GM23248 (cell line): Measurements from ENCODE around the gene MITF. TPM values are rescaled to one million over a fixed set of nuclear protein-coding genes. Genes with fewer than 3 reads are reported as not detected.

Experiments used
- DNase-seq: peaks from one replicate; pipeline ENCODE4 v3.0.0-alpha.2; 2015
- H2AFZ ChIP-seq: fragments of 200-600 bp; sonication (generic); 2 replicates; pipeline ENCODE4 v1.6.1; 2016; ENCODE audit warnings: antibody characterized with exemption
- H3F3A ChIP-seq: fragments of 200-600 bp; sonication (generic); 2 replicates; pipeline ENCODE4 v1.6.1; 2016; ENCODE audit warnings: mild to moderate bottlenecking, antibody characterized with exemption, mixed run types; ENCODE audit not compliant: insufficient read depth
- H3K27ac ChIP-seq: fragments of 200-600 bp; sonication (generic); 2 replicates; pipeline ENCODE4 v1.5.1; 2016; ENCODE audit warnings: mild to moderate bottlenecking
- H3K27me3 ChIP-seq: fragments of 200-600 bp; sonication (generic); replicated peaks from 2 replicates; pipeline ENCODE4 v1.6.1; 2016; ENCODE audit warnings: mild to moderate bottlenecking; ENCODE audit not compliant: insufficient read depth
- H3K36me3 ChIP-seq: fragments of 200-600 bp; sonication (generic); 2 replicates; pipeline ENCODE4 v1.6.1; 2016; ENCODE audit warnings: low read depth, mild to moderate bottlenecking
- H3K4me1 ChIP-seq: fragments of 200-600 bp; sonication (generic); 2 replicates; pipeline ENCODE4 v1.6.1; 2016; ENCODE audit warnings: mild to moderate bottlenecking; ENCODE audit not compliant: insufficient read depth
- H3K4me2 ChIP-seq: fragments of 200-600 bp; sonication (generic); one replicate; pipeline ENCODE4 v1.6.1; 2016; ENCODE audit warnings: mild to moderate bottlenecking; ENCODE audit not compliant: unreplicated experiment
- H3K4me3 ChIP-seq: fragments of 200-600 bp; sonication (generic); 2 replicates; pipeline ENCODE4 v1.5.1; 2016; ENCODE audit warnings: mild to moderate bottlenecking
- H3K79me2 ChIP-seq: fragments of 200-600 bp; sonication (generic); 2 replicates; pipeline ENCODE4 v1.6.1; 2016; ENCODE audit warnings: mild to moderate bottlenecking; ENCODE audit not compliant: insufficient read depth
- H3K9ac ChIP-seq: fragments of 200-600 bp; sonication (generic); 2 replicates; pipeline ENCODE4 v1.6.1; 2016; ENCODE audit warnings: mild to moderate bottlenecking
- H3K9me2 ChIP-seq: fragments of 200-600 bp; sonication (generic); 2 replicates; pipeline ENCODE4 v1.6.1; 2016; ENCODE audit warnings: mixed run types, mild to moderate bottlenecking, moderate library complexity; ENCODE audit not compliant: insufficient read depth
- H3K9me3 ChIP-seq: fragments of 200-600 bp; sonication (generic); one replicate; pipeline ENCODE4 v1.6.1; 2017; ENCODE audit warnings: low read depth
- H4K20me1 ChIP-seq: fragments of 200-600 bp; sonication (generic); 2 replicates; pipeline ENCODE4 v1.6.0; 2016; ENCODE audit not compliant: insufficient read depth
- EZH2 ChIP-seq: fragments of 200-600 bp; sonication (generic); IDR thresholded peaks from 2 replicates; pipeline ENCODE4 v1.6.1; 2018; ENCODE audit warnings: antibody characterized with exemption, mild to moderate bottlenecking; ENCODE audit not compliant: insufficient read depth, poor library complexity, severe bottlenecking
- EZH2phosphoT487 ChIP-seq: fragments of 200-600 bp; sonication (generic); IDR thresholded peaks from 2 replicates; pipeline ENCODE4 v1.6.1; 2018; ENCODE audit warnings: antibody characterized with exemption, moderate library complexity, mild to moderate bottlenecking, low read depth; ENCODE audit not compliant: insufficient read depth
- WGBS, 2 experiments: methylation state at CpG; one replicate each; pipeline ENCODE4 v1.1.6; 2015 to 2017; ENCODE audit warnings: low lambda C conversion rate in 2 of 2, low coverage in 1 of 2; ENCODE audit errors: missing lambda C conversion rate in 2 of 2; 5-methylcytosine and 5-hydroxymethylcytosine counted together
- in situ Hi-C: fragments of 300-500 bp; cut with MboI; formaldehyde crosslinking; loops from 2 replicates; pipeline ENCODE4 v1.15.0; 2020
- polyA plus RNA-seq: library from polyadenylated mRNA; unstranded; fragments of >200 nt; fragmentation: Nextera tagmentation; extraction: Ambion mirVana; gene quantifications from 2 replicates; pipeline ENCODE4 v1.2.1, GENCODE V29; 2016
- total RNA-seq: library from RNA; depleted of rRNA; stranded (reverse); fragments of >200 nt; shearing (Covaris generic); gene quantifications from 2 replicates; pipeline ENCODE4 v1.2.3, GENCODE V29; 2014

MITF gene
- total and polyA plus RNA-seq, 2 experiments from 2014 or later, result 0.86 to 2.0 TPM

DNA sequence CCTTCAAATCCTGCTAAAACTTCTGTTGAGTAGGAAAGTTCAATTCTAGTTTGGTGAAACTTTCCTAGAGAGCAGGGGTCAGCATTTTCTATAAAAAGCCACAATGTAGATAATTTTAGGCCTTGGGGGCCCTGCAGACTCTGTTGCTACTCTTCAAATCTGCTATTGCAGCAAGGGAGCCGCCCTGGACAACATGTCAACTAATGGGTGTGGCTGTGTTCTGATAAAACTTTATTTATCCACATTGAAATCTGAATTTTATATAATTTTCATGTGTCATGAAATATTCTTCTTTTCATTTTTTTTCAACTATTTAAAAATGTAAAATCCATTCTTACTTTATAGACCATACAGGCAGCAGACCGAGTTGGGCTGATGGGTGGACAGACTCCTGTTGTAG is 192.8 kb downstream of the MITF start:
- Histone ChIP-seq H3K36me3 (no peaks in the 10 kb centered on the region), H3K9me2 (no peaks in the 10 kb centered on the region), H3K4me2 (no peak overlapping the region), H3K27me3 (no peaks in the 10 kb centered on the region), H3K27ac (no peak overlapping the region), H4K20me1 (no peaks in the 10 kb centered on the region), H3K4me1 (no peaks in the 10 kb centered on the region), H3F3A (no peaks in the 10 kb centered on the region), H3K9me3 (no peaks in the 10 kb centered on the region), H3K79me2 (no peaks in the 10 kb centered on the region), H3K9ac (no peak overlapping the region), H2AFZ (no peak overlapping the region), H3K4me3 (no peak overlapping the region)
- no peak for DNase-seq
- TF ChIP-seq EZH2phosphoT487, result no peak
- TF ChIP-seq EZH2, result no peak
- 88 to 90% methylated on average over 2 of the region's 2 CpGs for WGBS, 2 experiments
- in situ Hi-C loops, result loop anchor here (25.0 kb wide), 1 partner anchor 245 kb away; no protein-coding TSS in a partner anchor

DNA sequence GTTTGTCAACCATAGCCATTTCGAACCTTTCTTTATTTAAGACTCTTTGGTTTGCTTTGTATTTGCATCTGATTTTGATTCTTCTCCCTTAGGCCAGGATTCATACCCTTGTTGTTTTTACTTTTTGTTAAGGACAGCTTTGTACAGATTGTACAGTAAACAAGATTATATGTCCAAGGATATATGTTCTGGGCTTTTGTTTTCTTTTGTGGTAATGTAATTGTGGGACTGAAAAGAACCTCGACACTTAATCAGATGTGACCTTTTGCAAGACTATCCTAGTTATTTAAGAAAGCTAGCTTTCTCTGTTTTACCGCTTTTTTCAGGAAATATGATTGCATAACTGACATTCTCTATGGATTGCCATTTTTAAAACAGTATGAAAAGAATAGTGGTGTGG is 193.2 kb downstream of the MITF start:
- no peaks in the 10 kb centered on the region for H3K79me2 ChIP-seq
- 65 to 77% methylated on average over 3 of the region's 3 CpGs for WGBS, 2 experiments
- no peak for DNase-seq
- no peaks in the 10 kb centered on the region for H3K9me2 ChIP-seq
- TF ChIP-seq EZH2 (no peak), EZH2phosphoT487 (no peak)
- no peaks in the 10 kb centered on the region for H3K27me3 ChIP-seq
- H3K4me3 ChIP-seq, result no peak overlapping the region
- no peaks in the 10 kb centered on the region for H3K36me3 ChIP-seq
- H3K9ac ChIP-seq, result no peak overlapping the region
- no peaks in the 10 kb centered on the region for H3K9me3 ChIP-seq
- no peaks in the 10 kb centered on the region for H3K4me1 ChIP-seq
- H3K4me2 ChIP-seq, result no peak overlapping the region
- H3F3A ChIP-seq, result no peaks in the 10 kb centered on the region
- no peak overlapping the region for H2AFZ ChIP-seq
- no peaks in the 10 kb centered on the region for H4K20me1 ChIP-seq
- in situ Hi-C loops, result loop anchor here (25.0 kb wide), 1 partner anchor 245 kb away; no protein-coding TSS in a partner anchor
- H3K27ac ChIP-seq, result no peak overlapping the region

DNA sequence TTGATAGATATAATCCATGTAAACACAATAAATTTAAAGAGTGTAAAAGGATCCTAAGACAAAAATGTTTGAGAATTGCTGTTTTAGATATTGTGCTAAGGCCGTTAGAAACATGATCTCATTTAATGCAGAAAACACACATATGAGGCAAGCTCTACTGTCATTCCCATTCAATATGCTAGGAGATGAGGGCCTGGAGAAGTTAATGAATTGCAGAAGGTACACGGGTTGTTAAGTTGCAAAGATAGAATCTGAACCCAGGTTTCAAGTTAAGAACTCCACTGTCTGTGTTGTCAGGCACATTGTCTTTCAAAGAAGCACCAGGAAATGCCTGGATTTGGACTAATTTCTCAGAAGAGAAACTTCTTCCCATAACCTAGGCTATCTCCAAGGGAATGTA is 195.1 kb downstream of the MITF start:
- Histone ChIP-seq H3K36me3 (no peaks in the 10 kb centered on the region), H3K9me2 (no peaks in the 10 kb centered on the region), H2AFZ (no peak overlapping the region), H3K9me3 (no peaks in the 10 kb centered on the region), H3K27me3 (no peaks in the 10 kb centered on the region), H3K4me3 (no peak overlapping the region), H3K27ac (no peak overlapping the region), H3F3A (no peaks in the 10 kb centered on the region), H3K4me2 (no peak overlapping the region), H3K79me2 (no peaks in the 10 kb centered on the region), H3K4me1 (no peaks in the 10 kb centered on the region), H4K20me1 (no peaks in the 10 kb centered on the region), H3K9ac (no peak overlapping the region)
- in situ Hi-C loops, result loop anchor here (25.0 kb wide), 1 partner anchor 247 kb away; no protein-coding TSS in a partner anchor
- no peak for DNase-seq
- no peak for TF ChIP-seq EZH2phosphoT487
- no peak for TF ChIP-seq EZH2
- whole genome bisulfite sequencing, 2 experiments, result 47 to 48% methylated on average over 2 of the region's 2 CpGs

DNA sequence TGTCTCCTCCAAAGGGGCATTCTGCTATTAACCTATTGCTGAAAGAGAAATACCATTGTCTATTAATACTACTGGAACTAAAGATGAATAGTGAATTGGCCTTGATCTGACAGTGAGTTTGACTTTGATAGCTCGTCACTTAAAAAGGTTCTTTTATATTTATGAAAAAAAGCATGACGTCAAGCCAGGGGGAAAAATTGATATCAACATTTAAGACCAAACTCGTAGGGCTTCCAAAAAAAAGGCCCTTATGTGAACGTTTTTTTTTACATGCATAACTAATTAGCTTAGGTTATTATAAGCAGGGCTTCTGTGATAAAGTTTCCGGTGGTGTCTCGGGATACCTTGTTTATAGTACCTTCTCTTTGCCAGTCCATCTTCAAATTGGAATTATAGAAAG is 197.0 kb downstream of the MITF start:
- TF ChIP-seq EZH2 (no peak), EZH2phosphoT487 (no peak)
- no peak overlapping the region for H3K4me2 ChIP-seq
- no peaks in the 10 kb centered on the region for H3K36me3 ChIP-seq
- DNase-seq, result no peak
- no peaks in the 10 kb centered on the region for H4K20me1 ChIP-seq
- no peaks in the 10 kb centered on the region for H3F3A ChIP-seq
- WGBS, 2 experiments, result 74 to 77% methylated on average over 6 of the region's 6 CpGs
- H3K9ac ChIP-seq, result no peak overlapping the region
- H2AFZ ChIP-seq, result no peak overlapping the region
- in situ Hi-C loops, result loop anchor here (25.0 kb wide), 1 partner anchor 249 kb away; no protein-coding TSS in a partner anchor
- no peaks in the 10 kb centered on the region for H3K79me2 ChIP-seq
- no peaks in the 10 kb centered on the region for H3K27me3 ChIP-seq
- H3K9me2 ChIP-seq, result no peaks in the 10 kb centered on the region
- H3K4me1 ChIP-seq, result no peaks in the 10 kb centered on the region
- H3K9me3 ChIP-seq, result no peaks in the 10 kb centered on the region
- no peak overlapping the region for H3K27ac ChIP-seq
- H3K4me3 ChIP-seq, result no peak overlapping the region

DNA sequence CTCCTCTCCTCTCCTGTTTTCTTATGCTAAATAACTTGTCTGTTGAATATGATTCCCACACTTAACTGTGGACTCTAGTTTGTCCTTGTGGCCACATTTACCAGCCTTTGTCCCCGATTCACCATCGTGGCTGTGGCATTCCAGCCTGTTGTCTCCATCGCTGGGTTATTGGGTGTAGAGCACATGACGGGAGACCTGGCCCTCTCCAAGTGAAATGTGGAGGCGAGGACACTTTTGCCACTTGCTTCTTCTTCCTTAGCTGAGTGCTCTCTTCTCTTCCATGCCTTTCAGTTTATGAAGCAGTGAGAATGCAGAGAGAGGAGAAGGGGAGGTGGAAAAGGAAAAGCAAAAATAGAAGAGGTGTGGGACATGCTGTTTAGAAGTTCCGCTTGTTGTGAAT is 198.8 kb downstream of the MITF start:
- Histone ChIP-seq H3K9ac (no peak overlapping the region), H3K27ac (no peak overlapping the region), H3K36me3 (no peaks in the 10 kb centered on the region), H3K79me2 (no peaks in the 10 kb centered on the region), H3K4me2 (no peak overlapping the region), H4K20me1 (no peaks in the 10 kb centered on the region), H3K9me3 (no peaks in the 10 kb centered on the region), H3K4me1 (no peaks in the 10 kb centered on the region), H3F3A (no peaks in the 10 kb centered on the region), H3K27me3 (no peaks in the 10 kb centered on the region), H3K9me2 (no peaks in the 10 kb centered on the region), H3K4me3 (no peak overlapping the region), H2AFZ (no peak overlapping the region)
- TF ChIP-seq EZH2phosphoT487, result no peak
- TF ChIP-seq EZH2, result no peak
- in situ Hi-C loops, result loop anchor here (25.0 kb wide), 1 partner anchor 251 kb away; no protein-coding TSS in a partner anchor
- no peak for DNase-seq
- WGBS, 2 experiments, result 87 to 88% methylated on average over 6 of the region's 6 CpGs
